ENCODE results near the gene PACS1.

DNA sequence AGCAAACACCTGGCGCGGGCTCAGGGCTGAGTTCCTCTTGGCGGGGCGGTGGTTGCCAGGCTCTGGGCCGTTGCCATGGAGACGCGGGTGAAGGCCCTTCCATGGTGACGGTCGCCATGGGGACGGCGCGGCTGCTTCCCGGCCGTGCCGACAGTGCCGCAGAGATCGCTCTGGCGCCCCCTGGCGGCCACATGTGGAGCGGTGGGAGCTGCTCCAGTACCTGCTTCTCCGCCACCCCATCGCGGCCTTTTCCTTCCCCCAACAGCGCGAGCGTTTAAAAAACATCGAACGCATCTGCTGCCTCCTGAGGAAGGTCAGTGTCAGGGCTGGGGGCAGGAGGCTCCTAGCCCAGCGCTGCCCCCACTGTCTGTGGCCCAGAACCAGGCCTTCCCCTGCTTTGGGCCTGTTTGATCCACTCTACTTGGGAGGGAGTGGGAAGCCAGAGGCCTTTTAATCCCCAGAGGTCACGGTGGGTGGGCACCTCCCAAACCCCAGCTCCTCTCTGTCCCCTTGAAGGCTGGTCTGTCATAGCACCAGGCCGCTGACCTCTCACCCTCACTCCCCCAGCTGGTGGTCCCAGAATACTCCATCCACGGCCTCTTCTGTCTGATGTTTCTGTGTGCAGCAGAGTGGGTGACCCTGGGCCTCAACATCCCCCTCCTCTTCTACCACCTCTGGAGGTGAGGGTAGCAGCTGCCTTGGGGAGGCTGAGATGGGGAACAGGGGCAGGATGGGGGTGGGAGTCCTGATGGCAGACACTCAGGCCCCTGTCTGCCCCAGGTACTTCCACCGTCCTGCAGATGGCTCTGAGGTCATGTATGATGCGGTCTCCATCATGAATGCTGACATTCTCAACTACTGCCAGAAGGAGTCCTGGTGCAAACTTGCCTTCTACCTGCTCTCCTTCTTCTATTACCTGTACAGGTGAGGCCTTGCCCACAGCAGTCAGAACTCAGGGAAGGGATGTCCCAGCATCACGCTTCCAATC is 212.7 kb downstream of the PACS1 start:
- TF ChIP-seq, protein P1, sequence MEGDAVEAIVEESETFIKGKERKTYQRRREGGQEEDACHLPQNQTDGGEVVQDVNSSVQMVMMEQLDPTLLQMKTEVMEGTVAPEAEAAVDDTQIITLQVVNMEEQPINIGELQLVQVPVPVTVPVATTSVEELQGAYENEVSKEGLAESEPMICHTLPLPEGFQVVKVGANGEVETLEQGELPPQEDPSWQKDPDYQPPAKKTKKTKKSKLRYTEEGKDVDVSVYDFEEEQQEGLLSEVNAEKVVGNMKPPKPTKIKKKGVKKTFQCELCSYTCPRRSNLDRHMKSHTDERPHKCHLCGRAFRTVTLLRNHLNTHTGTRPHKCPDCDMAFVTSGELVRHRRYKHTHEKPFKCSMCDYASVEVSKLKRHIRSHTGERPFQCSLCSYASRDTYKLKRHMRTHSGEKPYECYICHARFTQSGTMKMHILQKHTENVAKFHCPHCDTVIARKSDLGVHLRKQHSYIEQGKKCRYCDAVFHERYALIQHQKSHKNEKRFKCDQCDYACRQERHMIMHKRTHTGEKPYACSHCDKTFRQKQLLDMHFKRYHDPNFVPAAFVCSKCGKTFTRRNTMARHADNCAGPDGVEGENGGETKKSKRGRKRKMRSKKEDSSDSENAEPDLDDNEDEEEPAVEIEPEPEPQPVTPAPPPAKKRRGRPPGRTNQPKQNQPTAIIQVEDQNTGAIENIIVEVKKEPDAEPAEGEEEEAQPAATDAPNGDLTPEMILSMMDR (conservative IDR thresholded peaks at IDR 0.05; ENCODE audit: low read length): peak; percentile 76
- no peak for TF ChIP-seq EZH2phosphoT487 (IDR thresholded peaks at IDR 0.05; ENCODE audit: borderline replicate concordance)
